Measurements from ENCODE around the gene ACTL7B.

The ACTL7B gene

DNA sequence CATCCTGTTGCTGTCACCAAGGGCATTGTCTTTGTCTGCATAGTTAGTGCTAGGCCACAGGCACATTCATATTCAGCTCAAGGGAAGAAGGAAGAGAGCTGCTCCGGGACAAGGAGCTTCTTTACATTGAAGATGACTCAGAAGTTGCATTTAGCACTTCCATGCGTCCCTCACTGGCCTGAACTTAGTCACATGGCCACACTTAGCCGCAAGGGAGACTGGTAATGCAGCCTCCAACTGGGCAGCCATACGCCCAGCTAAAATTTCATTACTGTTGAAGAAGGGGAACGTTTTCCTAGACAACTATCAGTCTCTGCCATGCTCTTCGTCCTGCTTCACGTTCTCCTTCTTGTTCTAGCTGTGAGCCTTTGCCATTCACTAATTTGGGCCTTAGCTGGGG is 20.0 kb downstream of the ACTL7B start:
- Histone ChIP-seq H3K4me1 (ENCODE audit: insufficient read depth, insufficient read length) (no peaks in the 10 kb centered on the region), H3K9ac (ENCODE audit: insufficient read length, low read depth) (no peak overlapping the region)
- DNase-seq (ENCODE audit: low read depth, low spot score), result no peak

DNA sequence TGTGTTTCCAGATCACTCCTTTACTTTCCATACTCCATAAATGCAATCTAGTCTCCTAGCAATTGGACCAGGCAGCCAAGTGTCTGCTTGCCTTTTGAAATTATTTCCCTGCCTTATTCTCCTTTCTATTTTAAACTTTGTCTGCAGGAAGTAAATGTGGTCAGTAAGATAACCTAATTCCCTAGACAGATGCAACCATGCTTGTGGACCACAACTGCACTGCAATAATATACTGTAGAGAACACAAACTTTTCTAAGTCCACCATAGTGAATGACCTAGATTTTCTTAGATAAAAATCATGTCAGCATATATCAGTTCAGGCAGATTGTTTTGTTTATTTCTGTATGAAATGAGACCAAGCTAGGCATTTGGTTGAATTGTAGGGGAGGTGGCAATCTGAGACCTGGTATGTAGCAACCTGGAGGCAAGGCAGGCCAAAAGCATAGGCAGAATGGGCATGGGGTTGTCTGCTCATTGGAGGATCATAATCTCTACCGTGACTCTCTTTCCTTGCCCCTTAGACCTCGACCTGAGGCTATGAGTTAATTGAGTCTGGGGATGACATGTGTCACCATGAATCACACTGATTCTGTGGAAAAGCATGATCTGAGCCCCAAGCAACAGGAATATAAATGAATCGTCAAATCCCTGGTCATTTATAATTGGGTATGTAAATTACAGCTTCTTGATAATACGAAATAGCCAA is 20.7 kb downstream of the ACTL7B start:
- no peak overlapping the region for H3K4me3 ChIP-seq (ENCODE audit: insufficient read length, low read depth)
- TF ChIP-seq YY1 (IDR thresholded peaks at IDR 0.05; ENCODE audit: insufficient read depth, insufficient read length), result no peak
- TF ChIP-seq ZNF274 (IDR thresholded peaks at IDR 0.05; ENCODE audit: low read depth, low read length), result no peak
- TF ChIP-seq SUZ12 (IDR thresholded peaks at IDR 0.05; ENCODE audit: extremely low read depth, insufficient read depth, insufficient read length), result no peak
- H3K4me1 ChIP-seq (ENCODE audit: insufficient read depth, insufficient read length), result no peaks in the 10 kb centered on the region
- no peak for DNase-seq (ENCODE audit: low read depth, low spot score)
- no peaks in the 10 kb centered on the region for H3K9me3 ChIP-seq (ENCODE audit: insufficient read depth, low read length)
- no peak overlapping the region for H3K9ac ChIP-seq (ENCODE audit: insufficient read length, low read depth)
- no peaks in the 10 kb centered on the region for H3K36me3 ChIP-seq (ENCODE audit: insufficient read depth, insufficient read length, low read length)
- no peaks in the 10 kb centered on the region for H3K27me3 ChIP-seq (ENCODE audit: insufficient read depth, insufficient read length)

More for the DNA sequence above, 20.0 kb downstream of the ACTL7B start:
- H3K27me3 ChIP-seq (ENCODE audit: insufficient read depth, insufficient read length), result no peaks in the 10 kb centered on the region
- no peaks in the 10 kb centered on the region for H3K36me3 ChIP-seq (ENCODE audit: insufficient read depth, insufficient read length, low read length)
- no peak overlapping the region for H3K4me3 ChIP-seq (ENCODE audit: insufficient read length, low read depth)
- no peak for TF ChIP-seq SUZ12 (IDR thresholded peaks at IDR 0.05; ENCODE audit: extremely low read depth, insufficient read depth, insufficient read length)
- TF ChIP-seq ZNF274 (IDR thresholded peaks at IDR 0.05; ENCODE audit: low read depth, low read length), result no peak
- no peak for TF ChIP-seq YY1 (IDR thresholded peaks at IDR 0.05; ENCODE audit: insufficient read depth, insufficient read length)
- H3K9me3 ChIP-seq (ENCODE audit: insufficient read depth, low read length), result no peaks in the 10 kb centered on the region

DNA sequence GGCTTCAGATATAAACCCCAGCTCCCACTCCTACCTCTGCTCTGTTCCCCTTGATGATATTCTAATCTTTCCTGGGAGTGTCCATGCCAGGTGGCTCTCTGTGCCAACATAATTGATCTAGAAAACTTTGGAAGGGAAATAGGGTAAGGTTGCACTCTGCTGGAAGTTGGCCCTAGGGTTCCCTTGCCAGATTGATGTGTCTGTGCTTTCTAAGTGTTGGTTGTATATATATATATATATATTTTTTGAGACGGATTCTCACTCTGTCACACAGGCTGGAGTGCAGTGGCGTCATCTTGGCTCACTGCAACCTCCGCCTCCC is 23.6 kb downstream of the ACTL7B start:
- Histone ChIP-seq H3K9me3 (ENCODE audit: insufficient read depth, low read length) (no peaks in the 10 kb centered on the region), H3K4me1 (ENCODE audit: insufficient read depth, insufficient read length) (no peaks in the 10 kb centered on the region), H3K36me3 (ENCODE audit: insufficient read depth, insufficient read length, low read length) (no peaks in the 10 kb centered on the region), H3K4me3 (ENCODE audit: insufficient read length, low read depth) (no peak overlapping the region), H3K9ac (ENCODE audit: insufficient read length, low read depth) (no peak overlapping the region), H3K27me3 (ENCODE audit: insufficient read depth, insufficient read length) (no peaks in the 10 kb centered on the region)
- no peak for TF ChIP-seq YY1 (IDR thresholded peaks at IDR 0.05; ENCODE audit: insufficient read depth, insufficient read length)
- no peak for TF ChIP-seq SUZ12 (IDR thresholded peaks at IDR 0.05; ENCODE audit: extremely low read depth, insufficient read depth, insufficient read length)
- no peak for TF ChIP-seq ZNF274 (IDR thresholded peaks at IDR 0.05; ENCODE audit: low read depth, low read length)
- no peak for DNase-seq (ENCODE audit: low read depth, low spot score)

- no peak for DNase-seq (ENCODE audit: low read depth, low spot score)
- Histone ChIP-seq H3K4me1 (ENCODE audit: insufficient read depth, insufficient read length) (no peaks in the 10 kb centered on the region), H3K9me3 (ENCODE audit: insufficient read depth, low read length) (no peaks in the 10 kb centered on the region), H3K27me3 (ENCODE audit: insufficient read depth, insufficient read length) (no peaks in the 10 kb centered on the region), H3K36me3 (ENCODE audit: insufficient read depth, insufficient read length, low read length) (no peaks in the 10 kb centered on the region), H3K9ac (ENCODE audit: insufficient read length, low read depth) (no peak overlapping the region), H3K4me3 (ENCODE audit: insufficient read length, low read depth) (no peak overlapping the region)
- TF ChIP-seq SUZ12 (IDR thresholded peaks at IDR 0.05; ENCODE audit: extremely low read depth, insufficient read depth, insufficient read length) (no peak), ZNF274 (IDR thresholded peaks at IDR 0.05; ENCODE audit: low read depth, low read length) (no peak), YY1 (IDR thresholded peaks at IDR 0.05; ENCODE audit: insufficient read depth, insufficient read length) (no peak)
Measured at GRCh38 chr9:108831496-108832178, 24.1 kb downstream of the ACTL7B start.

DNA sequence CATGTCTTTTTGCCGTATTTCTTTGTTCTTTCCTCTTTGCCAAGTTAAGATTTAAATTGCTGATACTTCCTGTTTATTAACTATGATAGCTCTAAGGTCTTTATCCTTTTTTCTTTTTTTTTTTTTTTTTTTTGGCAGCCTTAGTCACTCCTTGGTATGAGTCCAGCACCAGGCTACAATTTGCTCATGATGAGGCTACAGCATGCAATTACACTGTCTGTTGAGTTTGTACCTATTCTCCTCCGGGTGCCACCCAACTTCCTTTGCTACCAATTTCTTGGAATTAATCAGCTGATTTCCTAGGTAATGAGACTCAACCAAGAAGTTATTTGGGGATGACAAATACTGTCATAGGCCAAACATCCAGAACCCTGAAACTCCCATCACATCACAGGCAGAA is 25.5 kb downstream of the ACTL7B start:
- no peak for TF ChIP-seq SUZ12 (IDR thresholded peaks at IDR 0.05; ENCODE audit: extremely low read depth, insufficient read depth, insufficient read length)
- no peak for TF ChIP-seq YY1 (IDR thresholded peaks at IDR 0.05; ENCODE audit: insufficient read depth, insufficient read length)
- TF ChIP-seq ZNF274 (IDR thresholded peaks at IDR 0.05; ENCODE audit: low read depth, low read length), result no peak
- no peaks in the 10 kb centered on the region for H3K4me1 ChIP-seq (ENCODE audit: insufficient read depth, insufficient read length)
- H3K36me3 ChIP-seq (ENCODE audit: insufficient read depth, insufficient read length, low read length), result no peaks in the 10 kb centered on the region

DNA sequence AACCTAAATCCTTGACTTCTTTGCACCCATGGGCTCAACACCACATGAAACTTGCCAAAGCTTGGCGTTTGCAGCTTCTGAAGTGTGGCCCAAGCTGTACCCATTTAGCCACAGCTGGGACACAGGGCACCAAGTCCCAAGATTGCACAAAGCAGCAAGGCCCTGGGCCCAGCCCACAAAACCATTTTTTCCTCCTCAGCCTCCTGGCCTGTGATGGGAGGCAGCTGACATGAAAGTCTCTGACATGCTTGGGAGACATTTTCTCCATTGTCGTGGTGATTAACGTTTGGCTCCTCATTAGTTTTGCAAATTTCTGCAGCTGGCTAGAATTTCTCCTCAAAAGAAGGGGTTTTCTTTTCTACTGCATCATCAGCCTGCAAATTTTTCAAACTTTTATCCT is 32.0 kb downstream of the ACTL7B start:
- no peaks in the 10 kb centered on the region for H3K36me3 ChIP-seq (ENCODE audit: insufficient read depth, insufficient read length, low read length)
- H3K9me3 ChIP-seq (ENCODE audit: insufficient read depth, low read length), result peaks cover 21% of the 10 kb centered on the region

More for the DNA sequence above, 25.5 kb downstream of the ACTL7B start:
- no peaks in the 10 kb centered on the region for H3K9me3 ChIP-seq (ENCODE audit: insufficient read depth, low read length)
- H3K4me3 ChIP-seq (ENCODE audit: insufficient read length, low read depth), result no peak overlapping the region
- H3K27me3 ChIP-seq (ENCODE audit: insufficient read depth, insufficient read length), result no peaks in the 10 kb centered on the region
- no peak for DNase-seq (ENCODE audit: low read depth, low spot score)
- no peak overlapping the region for H3K9ac ChIP-seq (ENCODE audit: insufficient read length, low read depth)

DNA sequence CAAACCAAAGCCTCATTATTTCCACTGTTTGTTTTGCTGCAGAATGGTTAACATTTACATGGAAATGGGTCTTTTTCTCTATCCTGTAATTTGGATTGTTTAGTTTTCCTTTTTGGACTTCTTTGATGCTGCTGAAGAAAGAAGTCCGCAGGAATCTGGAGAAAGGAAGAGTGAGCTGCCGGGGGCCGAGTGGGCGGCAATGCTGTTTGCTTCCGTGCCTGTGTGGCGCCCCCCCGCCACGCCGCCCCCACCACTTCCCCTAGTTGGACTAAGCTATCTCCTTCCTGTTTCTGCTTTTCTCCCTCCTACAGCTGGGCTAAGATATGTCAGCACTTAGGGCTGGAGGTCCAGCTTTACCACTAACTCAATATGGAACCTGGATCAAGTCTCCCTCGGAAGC is 39.7 kb downstream of the ACTL7B start:
- TF ChIP-seq YY1 (IDR thresholded peaks at IDR 0.05; ENCODE audit: insufficient read depth, insufficient read length) (no peak), SUZ12 (IDR thresholded peaks at IDR 0.05; ENCODE audit: extremely low read depth, insufficient read depth, insufficient read length) (no peak), ZNF274 (IDR thresholded peaks at IDR 0.05; ENCODE audit: low read depth, low read length) (no peak)
- Histone ChIP-seq H3K9ac (ENCODE audit: insufficient read length, low read depth) (no peak overlapping the region), H3K36me3 (ENCODE audit: insufficient read depth, insufficient read length, low read length) (no peaks in the 10 kb centered on the region), H3K9me3 (ENCODE audit: insufficient read depth, low read length) (no peaks in the 10 kb centered on the region), H3K4me3 (ENCODE audit: insufficient read length, low read depth) (no peak overlapping the region), H3K4me1 (ENCODE audit: insufficient read depth, insufficient read length) (no peaks in the 10 kb centered on the region), H3K27me3 (ENCODE audit: insufficient read depth, insufficient read length) (no peaks in the 10 kb centered on the region)
- no peak for DNase-seq (ENCODE audit: low read depth, low spot score)

More for the DNA sequence above, 32.0 kb downstream of the ACTL7B start:
- TF ChIP-seq SUZ12 (IDR thresholded peaks at IDR 0.05; ENCODE audit: extremely low read depth, insufficient read depth, insufficient read length) (no peak), YY1 (IDR thresholded peaks at IDR 0.05; ENCODE audit: insufficient read depth, insufficient read length) (no peak), ZNF274 (IDR thresholded peaks at IDR 0.05; ENCODE audit: low read depth, low read length) (no peak)
- no peak for DNase-seq (ENCODE audit: low read depth, low spot score)
- Histone ChIP-seq H3K27me3 (ENCODE audit: insufficient read depth, insufficient read length) (no peaks in the 10 kb centered on the region), H3K4me1 (ENCODE audit: insufficient read depth, insufficient read length) (no peaks in the 10 kb centered on the region), H3K9ac (ENCODE audit: insufficient read length, low read depth) (no peak overlapping the region), H3K4me3 (ENCODE audit: insufficient read length, low read depth) (no peak overlapping the region)

Measured in NT2/D1 (cell line).